Measurements from ENCODE around the gene CHCHD3. TPM values are rescaled to one million over a fixed set of nuclear protein-coding genes. Genes with fewer than 3 reads are reported as not detected.
A peak's percentile ranks its signal among the peaks of the same experiment; 100 is the strongest.

CHCHD3 gene
- total RNA-seq, 1 donor from 2014 or later = 142 TPM

DNA sequence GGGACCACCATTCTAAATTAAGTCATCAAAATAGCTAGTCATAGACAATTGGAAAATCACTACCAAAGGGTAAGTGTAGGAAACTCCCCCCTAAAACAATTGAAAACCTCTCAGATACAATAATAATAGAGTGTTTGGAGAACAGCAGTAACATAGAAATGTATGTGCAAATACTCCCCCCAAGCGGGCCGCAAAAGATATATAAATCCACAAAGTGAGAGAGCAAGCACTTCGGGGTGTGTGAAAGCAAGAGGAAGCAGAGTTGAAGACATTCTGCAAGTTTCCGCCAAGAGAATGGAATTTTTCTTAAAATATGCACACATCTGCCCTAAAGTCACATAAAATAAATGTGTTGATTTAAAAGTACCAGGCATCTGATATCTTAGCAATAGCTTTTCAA is 33.3 kb downstream of the CHCHD3 start:
- peaks cover 19% of the 10 kb centered on the region for H3F3A ChIP-seq (ENCODE audit: low read depth)
- H3K27me3 Mint-ChIP-seq (ENCODE audit: insufficient read depth, low read depth) = no peaks in the 10 kb centered on the region
- no peak overlapping the region for H3K27ac Mint-ChIP-seq
- no peak for DNase-seq (ENCODE audit: low spot score)
- peaks cover 20% of the 10 kb centered on the region for H3K4me1 Mint-ChIP-seq
- H3K9me3 Mint-ChIP-seq = no peaks in the 10 kb centered on the region
- TF ChIP-seq EZH2 (IDR thresholded peaks at IDR 0.05) (no peak), EZH2phosphoT487 (IDR thresholded peaks at IDR 0.05) (no peak)
- TF ChIP-seq, protein P1, sequence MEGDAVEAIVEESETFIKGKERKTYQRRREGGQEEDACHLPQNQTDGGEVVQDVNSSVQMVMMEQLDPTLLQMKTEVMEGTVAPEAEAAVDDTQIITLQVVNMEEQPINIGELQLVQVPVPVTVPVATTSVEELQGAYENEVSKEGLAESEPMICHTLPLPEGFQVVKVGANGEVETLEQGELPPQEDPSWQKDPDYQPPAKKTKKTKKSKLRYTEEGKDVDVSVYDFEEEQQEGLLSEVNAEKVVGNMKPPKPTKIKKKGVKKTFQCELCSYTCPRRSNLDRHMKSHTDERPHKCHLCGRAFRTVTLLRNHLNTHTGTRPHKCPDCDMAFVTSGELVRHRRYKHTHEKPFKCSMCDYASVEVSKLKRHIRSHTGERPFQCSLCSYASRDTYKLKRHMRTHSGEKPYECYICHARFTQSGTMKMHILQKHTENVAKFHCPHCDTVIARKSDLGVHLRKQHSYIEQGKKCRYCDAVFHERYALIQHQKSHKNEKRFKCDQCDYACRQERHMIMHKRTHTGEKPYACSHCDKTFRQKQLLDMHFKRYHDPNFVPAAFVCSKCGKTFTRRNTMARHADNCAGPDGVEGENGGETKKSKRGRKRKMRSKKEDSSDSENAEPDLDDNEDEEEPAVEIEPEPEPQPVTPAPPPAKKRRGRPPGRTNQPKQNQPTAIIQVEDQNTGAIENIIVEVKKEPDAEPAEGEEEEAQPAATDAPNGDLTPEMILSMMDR (IDR thresholded peaks at IDR 0.05) = no peak
- peaks cover 47% of the 10 kb centered on the region for H4K20me1 ChIP-seq (ENCODE audit: low read depth)
- no peak overlapping the region for H3K4me3 Mint-ChIP-seq
- H3K9me3 ChIP-seq (ENCODE audit: low read depth) = no peaks in the 10 kb centered on the region
- H3K27ac ChIP-seq = no peak overlapping the region
- H3K4me1 ChIP-seq = peaks cover 20% of the 10 kb centered on the region
- peaks cover 90% of the 10 kb centered on the region for H3K79me2 ChIP-seq (ENCODE audit: low read depth)
- no peak overlapping the region for H3K9ac ChIP-seq
- no peak overlapping the region for H3K4me3 ChIP-seq
- H3K36me3 ChIP-seq = no peaks in the 10 kb centered on the region
- no peaks in the 10 kb centered on the region for H3K27me3 ChIP-seq
- H3K4me2 ChIP-seq = no peak overlapping the region
- H3K36me3 Mint-ChIP-seq = peaks cover 8% of the 10 kb centered on the region
- no peak overlapping the region for H2AFZ ChIP-seq (replicated peaks)

DNA sequence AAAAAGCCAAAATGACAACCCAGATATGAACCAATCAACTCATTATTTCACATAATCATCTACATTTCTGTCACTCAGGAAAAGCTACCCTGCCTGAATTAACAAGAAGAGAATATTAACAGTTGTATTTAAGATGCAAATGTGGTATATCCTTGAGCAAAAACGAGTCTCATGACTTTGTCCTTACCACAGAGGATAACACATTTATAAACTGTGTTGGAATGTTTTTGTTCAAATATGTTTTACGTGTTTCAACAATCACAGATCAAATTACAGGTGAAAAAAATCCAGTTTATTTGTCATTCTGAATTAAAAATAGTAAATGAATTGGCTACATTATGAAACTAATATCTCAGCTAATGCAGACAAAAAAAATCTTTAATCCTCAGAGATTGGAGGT is 34.6 kb downstream of the CHCHD3 start:
- H4K20me1 ChIP-seq (ENCODE audit: low read depth) = peaks cover 42% of the 10 kb centered on the region
- DNase-seq (ENCODE audit: low spot score) = no peak
- H3K27ac ChIP-seq = no peak overlapping the region
- H3K9me3 ChIP-seq (ENCODE audit: low read depth) = no peaks in the 10 kb centered on the region
- TF ChIP-seq, protein P1 (IDR thresholded peaks at IDR 0.05) = no peak
- TF ChIP-seq EZH2 (IDR thresholded peaks at IDR 0.05) (no peak), EZH2phosphoT487 (IDR thresholded peaks at IDR 0.05) (no peak)
- H3K4me2 ChIP-seq = no peak overlapping the region
- peaks cover 19% of the 10 kb centered on the region for H3F3A ChIP-seq (ENCODE audit: low read depth)
- peaks cover 90% of the 10 kb centered on the region for H3K79me2 ChIP-seq (ENCODE audit: low read depth)
- no peaks in the 10 kb centered on the region for H3K36me3 ChIP-seq
- H2AFZ ChIP-seq (replicated peaks) = no peak overlapping the region
- no peaks in the 10 kb centered on the region for H3K27me3 ChIP-seq
- Mint-ChIP-seq H3K4me1 (peaks cover 21% of the 10 kb centered on the region), H3K27me3 (ENCODE audit: insufficient read depth, low read depth) (no peaks in the 10 kb centered on the region), H3K4me3 (no peak overlapping the region), H3K27ac (no peak overlapping the region), H3K36me3 (peaks cover 10% of the 10 kb centered on the region), H3K9me3 (no peaks in the 10 kb centered on the region)
- H3K9ac ChIP-seq = no peak overlapping the region
- H3K4me1 ChIP-seq = peaks cover 21% of the 10 kb centered on the region
- H3K4me3 ChIP-seq = no peak overlapping the region

DNA sequence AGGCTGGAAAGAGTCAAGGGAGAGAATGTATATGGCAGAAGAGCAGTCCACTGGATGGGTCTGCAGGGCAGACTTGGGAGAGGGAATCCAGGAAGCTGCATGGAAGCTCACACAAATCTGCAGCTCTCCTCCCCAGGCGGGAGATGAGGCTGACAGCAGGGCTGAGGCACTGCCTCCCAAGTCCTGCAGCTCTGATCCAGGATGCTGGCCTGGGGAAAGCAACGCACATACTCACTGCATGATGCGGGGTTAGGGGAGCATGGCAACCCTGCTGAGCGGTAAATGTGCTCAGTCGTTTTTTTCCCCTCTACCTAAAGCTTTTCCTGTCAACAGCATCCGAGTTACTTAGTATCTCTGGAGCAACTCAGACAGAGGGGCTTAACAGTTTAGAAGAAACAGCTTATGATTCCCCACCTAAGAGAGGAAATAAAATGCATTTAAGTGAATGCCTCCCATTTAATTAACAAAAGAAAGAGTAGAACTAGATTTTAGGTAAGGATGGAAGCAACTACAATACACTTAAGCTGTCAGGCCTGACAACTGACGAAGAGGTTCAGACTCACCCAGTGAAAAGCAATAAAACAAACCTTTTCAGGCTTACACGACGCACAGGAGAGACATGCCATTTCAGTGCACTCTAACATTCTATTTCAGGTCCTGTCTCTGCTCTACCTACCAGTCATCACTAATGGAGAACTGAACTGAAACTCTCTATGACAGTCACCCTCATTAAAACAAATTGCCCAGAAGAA is 37.0 kb downstream of the CHCHD3 start:
- Mint-ChIP-seq H3K27me3 (ENCODE audit: insufficient read depth, low read depth) (no peaks in the 10 kb centered on the region), H3K36me3 (peaks cover 17% of the 10 kb centered on the region), H3K4me1 (peaks cover 20% of the 10 kb centered on the region), H3K9me3 (no peaks in the 10 kb centered on the region), H3K4me3 (no peak overlapping the region), H3K27ac (no peak overlapping the region)
- Histone ChIP-seq H3K4me3 (no peak overlapping the region), H2AFZ (replicated peaks) (no peak overlapping the region), H3K4me2 (peak overlapping the region; percentile 52), H4K20me1 (ENCODE audit: low read depth) (peaks cover 30% of the 10 kb centered on the region), H3K4me1 (peaks cover 25% of the 10 kb centered on the region), H3K27me3 (no peaks in the 10 kb centered on the region), H3K9me3 (ENCODE audit: low read depth) (no peaks in the 10 kb centered on the region), H3F3A (ENCODE audit: low read depth) (peaks cover 19% of the 10 kb centered on the region), H3K36me3 (no peaks in the 10 kb centered on the region), H3K79me2 (ENCODE audit: low read depth) (peaks cover 90% of the 10 kb centered on the region), H3K9ac (no peak overlapping the region), H3K27ac (peak overlapping the region; percentile 57)
- DNase-seq (ENCODE audit: low spot score) = peak; percentile 77
- TF ChIP-seq, protein P1 (IDR thresholded peaks at IDR 0.05) = no peak
- TF ChIP-seq EZH2 (IDR thresholded peaks at IDR 0.05) (no peak), EZH2phosphoT487 (IDR thresholded peaks at IDR 0.05) (no peak)
